Prostate gland (tissue), 2 donors: Measurements from ENCODE around the gene PAXX.

Experiments
- POLR2AphosphoS5 ChIP-seq: sonication (generic); formaldehyde crosslinking; IDR thresholded peaks from one replicate; pipeline ENCODE4 v1.6.1; 2017; ENCODE audit warnings: antibody characterized with exemption
- TF ChIP-seq, protein P1 (sequence below), 4 experiments: fragments of 200-600 bp in 2 of 4; fragments of 450-650 bp in 2 of 4; sonication (generic) in 2 of 4; IDR thresholded peaks; 1 replicate in 3 of 4; 2 replicates in 1 of 4; pipeline ENCODE4 v1.5.1; 2016 to 2019; ENCODE audit warnings: antibody characterized with exemption in 4 of 4, mild to moderate bottlenecking in 2 of 4, moderate library complexity in 2 of 4

DNA sequence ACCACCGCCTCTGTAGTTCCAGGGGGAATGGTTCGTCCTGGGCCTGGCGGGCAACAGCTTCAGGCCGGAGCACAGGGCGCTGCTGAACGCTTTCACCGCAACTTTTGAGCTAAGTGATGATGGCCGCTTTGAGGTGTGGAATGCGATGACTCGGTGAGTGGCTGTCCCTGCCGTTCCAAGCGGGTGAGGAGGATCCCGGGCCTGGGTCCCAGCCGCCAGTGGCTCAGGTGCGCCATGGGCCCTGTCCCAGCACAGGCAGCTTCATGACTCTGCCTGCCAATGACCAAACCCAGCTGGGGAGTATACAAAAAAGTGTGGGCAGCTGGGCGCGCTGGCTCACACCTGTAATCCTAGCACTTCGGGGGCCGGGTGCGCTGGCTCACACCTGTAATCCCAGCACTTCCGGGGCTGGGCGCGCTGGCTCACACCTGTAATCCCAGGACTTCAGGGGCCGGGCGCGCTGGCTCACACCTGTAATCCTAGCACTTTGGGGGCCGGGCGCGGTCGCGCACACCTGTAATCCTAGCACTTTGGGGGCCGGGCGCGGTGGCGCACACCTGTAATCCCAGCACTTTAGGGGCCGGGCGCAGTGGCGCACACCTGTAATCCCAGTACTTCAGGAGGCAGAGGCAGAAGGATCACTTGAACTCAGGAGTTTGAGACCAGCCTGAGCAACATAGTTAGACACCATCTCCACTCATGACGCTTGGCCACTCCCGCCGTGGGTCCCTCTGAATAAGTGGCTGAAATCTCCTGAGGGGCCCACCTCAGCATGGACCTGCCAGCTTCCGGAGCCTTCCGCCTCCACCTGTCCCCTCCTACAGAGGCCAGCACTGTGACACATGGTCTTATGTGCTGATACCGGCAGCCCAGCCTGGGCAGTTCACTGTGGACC is 39.1 kb upstream of the PAXX start:
- TF ChIP-seq, protein P1, sequence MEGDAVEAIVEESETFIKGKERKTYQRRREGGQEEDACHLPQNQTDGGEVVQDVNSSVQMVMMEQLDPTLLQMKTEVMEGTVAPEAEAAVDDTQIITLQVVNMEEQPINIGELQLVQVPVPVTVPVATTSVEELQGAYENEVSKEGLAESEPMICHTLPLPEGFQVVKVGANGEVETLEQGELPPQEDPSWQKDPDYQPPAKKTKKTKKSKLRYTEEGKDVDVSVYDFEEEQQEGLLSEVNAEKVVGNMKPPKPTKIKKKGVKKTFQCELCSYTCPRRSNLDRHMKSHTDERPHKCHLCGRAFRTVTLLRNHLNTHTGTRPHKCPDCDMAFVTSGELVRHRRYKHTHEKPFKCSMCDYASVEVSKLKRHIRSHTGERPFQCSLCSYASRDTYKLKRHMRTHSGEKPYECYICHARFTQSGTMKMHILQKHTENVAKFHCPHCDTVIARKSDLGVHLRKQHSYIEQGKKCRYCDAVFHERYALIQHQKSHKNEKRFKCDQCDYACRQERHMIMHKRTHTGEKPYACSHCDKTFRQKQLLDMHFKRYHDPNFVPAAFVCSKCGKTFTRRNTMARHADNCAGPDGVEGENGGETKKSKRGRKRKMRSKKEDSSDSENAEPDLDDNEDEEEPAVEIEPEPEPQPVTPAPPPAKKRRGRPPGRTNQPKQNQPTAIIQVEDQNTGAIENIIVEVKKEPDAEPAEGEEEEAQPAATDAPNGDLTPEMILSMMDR (IDR thresholded peaks at IDR 0.05), result no peak
- TF ChIP-seq POLR2AphosphoS5, result no peak
